Measurements from ENCODE around the gene GREB1.

GREB1 gene

GRCh38 chr2:11618708-11619062 lies 84.8 kb downstream of the GREB1 start:
- no peak for DNase-seq (ENCODE audit: low read depth, low spot score)
- TF ChIP-seq CTCF (IDR thresholded peaks at IDR 0.05; ENCODE audit: low read depth, low read length): no peak
- no peak overlapping the region for H3K4me3 ChIP-seq (ENCODE audit: low read depth, low read length)
- in situ Hi-C loops (cut with HindIII; ENCODE audit: low sequenced_read_pairs): no loop called here

DNA sequence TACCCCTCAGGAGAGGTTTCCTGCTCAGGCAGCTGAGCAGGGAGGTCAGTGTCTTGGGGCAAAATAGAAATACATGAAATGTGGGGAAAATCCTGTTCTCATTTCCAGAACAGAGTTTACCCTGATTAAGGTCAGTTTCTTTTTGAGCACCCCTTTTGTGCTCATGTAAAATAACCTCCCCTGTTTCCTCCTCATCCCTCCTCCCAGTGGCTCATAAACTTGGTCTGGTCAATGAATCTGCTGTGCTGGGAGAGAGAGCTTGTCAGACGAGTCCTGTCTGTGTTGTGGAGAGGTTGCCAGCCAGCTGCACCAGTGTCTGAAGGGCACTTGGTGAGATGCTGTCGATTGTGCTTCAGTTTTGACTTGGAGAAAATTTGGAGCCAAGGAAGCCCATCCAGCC lies 87.6 kb downstream of the GREB1 start:
- TF ChIP-seq CTCF (IDR thresholded peaks at IDR 0.05; ENCODE audit: low read depth, low read length): no peak
- no peak for DNase-seq (ENCODE audit: low read depth, low spot score)
- H3K4me3 ChIP-seq (ENCODE audit: low read depth, low read length): no peak overlapping the region
- in situ Hi-C loops (cut with HindIII; ENCODE audit: low sequenced_read_pairs): no loop called here

DNA sequence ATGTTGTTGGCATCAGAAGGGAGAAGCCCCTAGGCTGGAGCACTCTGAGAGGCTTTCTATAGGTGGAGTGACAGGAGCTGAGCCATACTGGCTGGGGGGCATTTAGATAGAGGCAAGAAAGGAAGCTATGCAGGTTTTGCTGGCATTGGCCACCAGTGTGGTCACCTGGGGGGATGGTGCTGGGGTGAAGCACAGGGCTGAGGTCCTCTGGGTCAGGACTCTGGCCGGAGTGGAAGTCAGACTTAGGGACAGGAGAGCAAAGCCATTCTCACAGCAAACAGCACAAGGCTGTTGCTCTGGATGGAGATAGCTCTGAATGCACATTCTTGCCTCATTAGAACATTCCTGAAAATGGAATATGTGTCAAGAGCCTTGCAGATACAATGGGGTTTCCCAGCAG lies 88.8 kb downstream of the GREB1 start:
- TF ChIP-seq CTCF (IDR thresholded peaks at IDR 0.05; ENCODE audit: low read depth, low read length): no peak
- H3K4me3 ChIP-seq (ENCODE audit: low read depth, low read length): no peak overlapping the region
- no peak for DNase-seq (ENCODE audit: low read depth, low spot score)
- in situ Hi-C loops (cut with HindIII; ENCODE audit: low sequenced_read_pairs): no loop called here

DNA sequence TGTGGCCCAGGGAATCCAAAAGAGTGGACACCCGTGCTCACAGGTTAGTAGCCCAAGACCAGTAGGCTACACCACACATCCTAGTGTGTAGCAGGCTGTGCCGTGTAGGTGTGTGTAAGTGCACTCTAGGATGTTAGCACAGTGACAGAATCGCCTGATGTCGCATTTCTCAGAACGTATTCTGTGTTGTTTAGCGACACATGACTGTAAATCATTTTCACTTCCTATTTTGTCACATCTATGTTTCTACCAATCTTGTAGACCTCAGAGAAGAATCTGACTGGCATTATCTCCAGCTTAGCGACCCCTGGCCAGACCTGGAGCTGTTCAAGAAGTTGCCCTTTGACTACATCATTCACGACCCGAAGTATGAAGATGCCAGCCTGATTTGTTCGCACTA lies 91.0 kb downstream of the GREB1 start:
- no peak for TF ChIP-seq CTCF (IDR thresholded peaks at IDR 0.05; ENCODE audit: low read depth, low read length)
- in situ Hi-C loops (cut with HindIII; ENCODE audit: low sequenced_read_pairs): no loop called here
- no peak overlapping the region for H3K4me3 ChIP-seq (ENCODE audit: low read depth, low read length)
- DNase-seq (ENCODE audit: low read depth, low spot score): no peak

DNA sequence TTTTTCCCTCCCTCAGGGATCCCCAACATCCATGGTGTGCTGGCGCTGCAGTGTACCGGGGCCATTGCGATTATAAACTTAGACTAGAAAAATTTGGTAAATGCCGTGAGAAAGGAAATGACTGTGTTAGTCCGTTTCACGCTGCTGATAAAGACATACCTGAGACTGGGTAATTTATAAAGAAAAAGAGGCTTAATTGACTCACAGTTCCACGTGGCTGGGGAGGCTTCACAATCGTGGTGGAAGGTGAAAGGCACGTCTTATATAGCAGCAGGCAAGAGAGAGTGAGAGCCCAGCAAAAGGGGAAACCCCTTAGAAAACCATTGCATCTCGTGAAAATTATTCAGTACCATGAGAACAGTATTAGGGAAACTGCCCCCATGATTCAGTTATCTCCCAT lies 91.8 kb downstream of the GREB1 start:
- in situ Hi-C loops (cut with HindIII; ENCODE audit: low sequenced_read_pairs): no loop called here
- no peak for DNase-seq (ENCODE audit: low read depth, low spot score)
- H3K4me3 ChIP-seq (ENCODE audit: low read depth, low read length): no peak overlapping the region
- no peak for TF ChIP-seq CTCF (IDR thresholded peaks at IDR 0.05; ENCODE audit: low read depth, low read length)

GRCh38 chr2:11628675-11629074 lies 94.8 kb downstream of the GREB1 start:
- no peak for DNase-seq (ENCODE audit: low read depth, low spot score)
- TF ChIP-seq CTCF (IDR thresholded peaks at IDR 0.05; ENCODE audit: low read depth, low read length): no peak
- no peak overlapping the region for H3K4me3 ChIP-seq (ENCODE audit: low read depth, low read length)
- in situ Hi-C loops (cut with HindIII; ENCODE audit: low sequenced_read_pairs): no loop called here

GRCh38 chr2:11629215-11629614 lies 95.4 kb downstream of the GREB1 start:
- TF ChIP-seq CTCF (IDR thresholded peaks at IDR 0.05; ENCODE audit: low read depth, low read length): no peak
- in situ Hi-C loops (cut with HindIII; ENCODE audit: low sequenced_read_pairs): no loop called here
- H3K4me3 ChIP-seq (ENCODE audit: low read depth, low read length): no peak overlapping the region
- no peak for DNase-seq (ENCODE audit: low read depth, low spot score)
